ENCODE results near the gene SNX8. TPM values are rescaled to one million over a fixed set of nuclear protein-coding genes. Genes with fewer than 3 reads are reported as not detected.

SNX8 gene
- total and polyA plus RNA-seq, 2 of the 4 experiments (the other 2 are of a cell fraction) = 7.7 to 55.9 TPM

GRCh38 chr7:2243458-2243857 lies 70.8 kb downstream of the SNX8 start:
- no peak overlapping the region for H3K27ac ChIP-seq (ENCODE audit: insufficient read depth, low read length)
- H2BK20ac ChIP-seq (ENCODE audit: low read depth, low read length) = no peak overlapping the region
- no peak overlapping the region for H4K91ac ChIP-seq (ENCODE audit: insufficient read depth, low read depth, low read length)
- no peaks in the 10 kb centered on the region for H3K9me3 ChIP-seq (ENCODE audit: control insufficient read depth, insufficient read depth, low read length)
- no peaks in the 10 kb centered on the region for H3K27me3 ChIP-seq (ENCODE audit: control insufficient read depth, insufficient read depth, low read length)
- H3K9ac ChIP-seq (ENCODE audit: low read depth, low read length) = no peak overlapping the region
- no peak overlapping the region for H2BK5ac ChIP-seq (ENCODE audit: low read depth, low read length, poor library complexity, severe bottlenecking)
- peak overlapping the region; percentile 65 for H2AK5ac ChIP-seq (ENCODE audit: low read depth, low read length)
- no peak overlapping the region for H3K4me2 ChIP-seq (ENCODE audit: low read depth, low read length)
- no TSS peak for BruUV-seq (replicated peaks)
- peaks cover 7% of the 10 kb centered on the region for H3K4me1 ChIP-seq (ENCODE audit: control insufficient read depth, insufficient read depth, low read length)
- no peak overlapping the region for H4K5ac ChIP-seq (ENCODE audit: low read depth, low read length)
- ATAC-seq (ENCODE audit: low read depth) (no peak), DNase-seq (no peak)
- in situ Hi-C loops (cut with MboI; ENCODE audit: low sequenced_read_pairs) = no loop called here
- TF ChIP-seq POLR2A (IDR thresholded peaks at IDR 0.05; ENCODE audit: low read depth, low read length) = no peak
- no peak for TF ChIP-seq RCOR1 (IDR thresholded peaks at IDR 0.05; ENCODE audit: insufficient replicate concordance, low read length)
- TF ChIP-seq BHLHE40 (IDR thresholded peaks at IDR 0.05; ENCODE audit: low read depth, low read length) = no peak
- TF ChIP-seq RAD21 (IDR thresholded peaks at IDR 0.05; ENCODE audit: low read length) = no peak
- TF ChIP-seq SMC3 (IDR thresholded peaks at IDR 0.05; ENCODE audit: low read depth, low read length) = no peak
- TF ChIP-seq ELK1 (IDR thresholded peaks at IDR 0.05; ENCODE audit: borderline replicate concordance, low read depth, low read length) = no peak
- TF ChIP-seq MAFK (IDR thresholded peaks at IDR 0.05; ENCODE audit: low read depth, low read length) = no peak
- no peak for TF ChIP-seq CTCF (conservative IDR thresholded peaks at IDR 0.05; ENCODE audit: low read depth, low read length)
- no peak overlapping the region for H2BK15ac ChIP-seq (ENCODE audit: low read depth, low read length)
- dilution Hi-C loops (cut with HindIII; ENCODE audit: low sequenced_read_pairs, unreplicated experiment) = no loop called here
- peaks cover 26 to 56% of the 10 kb centered on the region in 2 experiments for H3K79me1 ChIP-seq (ENCODE audit: low read depth in 1 of 2, low read length in 2 of 2)
- ChIA-PET CTCF (no interaction called here), POLR2A (ENCODE audit: unreplicated experiment) (no interaction called here)
- no peak overlapping the region for H3K18ac ChIP-seq (ENCODE audit: low read depth, low read length)
- H2AK9ac ChIP-seq (replicated peaks; ENCODE audit: low read depth, low read length, poor library complexity) = no peak overlapping the region
- no peak overlapping the region for H3K4me3 ChIP-seq (ENCODE audit: insufficient read depth, low read depth, low read length)
- peaks cover 6% of the 10 kb centered on the region; the same call in 1 of the 2 replicates for H3K36me3 ChIP-seq (ENCODE audit: control insufficient read depth, insufficient read depth, low read length)
- no peak overlapping the region; the same call in 1 of the 2 replicates for H3K56ac ChIP-seq (ENCODE audit: extremely low read depth, insufficient read depth, low read length)
- peaks cover 7% of the 10 kb centered on the region; the same call in 1 of the 2 replicates for H4K20me1 ChIP-seq (ENCODE audit: insufficient read depth, low read length)
- peak overlapping the region; percentile 95 for H2AFZ ChIP-seq (replicated peaks; ENCODE audit: low read length, poor library complexity)
- WGBS, 2 experiments (ENCODE audit: extremely low coverage in 2 of 2, insufficient read length in 1 of 2) = 84% methylated on average over 4 of the region's 12 CpGs; no CpG with 5 or more reads in 1 of the 2 experiments
- intact Hi-C loops (cut with micrococcal nuclease) = no loop called here
- peak overlapping the region in 1 of 2 experiments; percentile 52; a peak in 1 of 4 replicates for H4K8ac ChIP-seq (ENCODE audit: low read depth in 2 of 2, low read length in 2 of 2)
- H2BK120ac ChIP-seq (ENCODE audit: low read depth, low read length) = no peak overlapping the region
- H3K9me1 ChIP-seq (ENCODE audit: insufficient read depth, low read length) = peaks cover 23% of the 10 kb centered on the region
- H3K4ac ChIP-seq (ENCODE audit: low read depth, low read length) = peak overlapping the region; percentile 67
- no peak overlapping the region for H3K14ac ChIP-seq (replicated peaks; ENCODE audit: low read depth, low read length)
- no peak overlapping the region for H3K23ac ChIP-seq (ENCODE audit: low read depth, low read length)

All from IMR-90 (cell line).